GM10248 (cell line): Measurements from ENCODE around the gene CCDC88B.

Experiments used
- CTCF ChIA-PET: fragments of 300-600 bp; sonication (Branson Sonifier 250); formaldehyde crosslinking; extraction: SDS; loops from one replicate; lab custom pipeline; 2021; ENCODE audit warnings: antibody characterized with exemption; lab: Yijun Ruan, JAX
- POLR2A ChIA-PET: fragments of 350-650 bp; sonication (Branson Sonifier 250); formaldehyde crosslinking; extraction: SDS; loops from one replicate; lab custom pipeline; 2020; ENCODE audit warnings: antibody characterized with exemption; lab: Yijun Ruan, JAX
- DNase-seq: peaks from one replicate; pipeline ENCODE4 v3.0.0; 2012; ENCODE audit errors: extremely low spot score
- CTCF ChIP-seq: IDR thresholded peaks from 2 replicates; pipeline ENCODE4 v1.5.1; 2012; ENCODE audit warnings: mild to moderate bottlenecking, low read depth; ENCODE audit errors: extremely low read depth, missing control alignments, control extremely low read depth

The CCDC88B gene

DNA sequence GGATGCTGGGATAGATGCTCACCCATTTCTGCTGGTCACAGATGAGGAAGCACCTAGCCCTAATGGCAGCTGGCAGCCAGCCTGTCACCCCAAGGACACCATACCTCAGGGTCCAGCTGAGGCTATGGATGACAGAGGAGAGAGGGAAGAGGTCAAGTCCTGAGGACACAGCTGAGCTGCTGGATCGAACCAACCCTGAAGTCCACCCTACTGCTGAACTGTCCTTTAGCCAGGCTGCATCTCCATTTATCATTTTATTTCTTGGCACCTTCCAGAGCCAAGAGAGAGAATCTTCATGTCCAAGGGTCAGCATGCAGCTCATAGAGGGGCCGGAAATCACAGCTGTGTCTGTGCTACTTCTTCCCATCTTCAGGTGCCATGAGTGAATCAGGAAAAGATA is 49.8 kb downstream of the CCDC88B start:
- no peak for TF ChIP-seq CTCF
- no peak for DNase-seq
- ChIA-PET POLR2A (no interaction called here), CTCF (interaction anchor here (1.1 to 1.3 kb wide), 2 partner anchors 9 to 60 kb away, joined by 3 read pairs; no protein-coding TSS in a partner anchor)

GRCh38 chr11:64390558-64390957 is 50.6 kb downstream of the CCDC88B start:
- POLR2A ChIA-PET: no interaction called here
- CTCF ChIA-PET: interaction anchor here (1.5 kb wide), 1 partner anchor 58 kb away, joined by 3 read pairs; no protein-coding TSS in a partner anchor
- TF ChIP-seq CTCF: no peak
- no peak for DNase-seq

DNA sequence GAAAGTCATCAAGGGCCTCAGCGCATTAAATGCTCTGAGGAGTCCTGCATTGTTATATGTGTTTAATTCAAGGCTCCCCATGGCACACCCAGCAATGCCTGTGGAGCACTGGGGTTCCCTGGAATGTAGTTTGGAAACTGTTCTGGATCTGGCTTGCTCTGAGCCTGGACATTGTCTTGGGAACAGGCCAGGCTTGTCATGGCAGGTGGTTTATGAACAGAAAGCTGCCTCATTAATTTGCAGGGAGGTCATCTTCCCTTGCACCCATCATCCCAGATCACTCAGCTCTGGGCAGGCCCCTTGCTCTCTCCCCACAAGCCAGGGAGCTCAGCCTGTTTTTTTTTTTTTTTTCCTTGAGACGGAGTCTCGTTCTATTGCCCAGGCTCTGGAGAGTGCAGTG is 51.8 kb downstream of the CCDC88B start:
- no peak for DNase-seq
- CTCF ChIA-PET: no interaction called here
- TF ChIP-seq CTCF: no peak
- POLR2A ChIA-PET: no interaction called here

GRCh38 chr11:64395545-64396078 is 55.6 kb downstream of the CCDC88B start:
- no peak for DNase-seq
- TF ChIP-seq CTCF: no peak
- ChIA-PET CTCF (interaction anchor here (1.2 kb wide), 1 partner anchor 31 kb away, joined by 3 read pairs; no protein-coding TSS in a partner anchor), POLR2A (no interaction called here)

GRCh38 chr11:64396079-64396591 is 56.1 kb downstream of the CCDC88B start:
- POLR2A ChIA-PET: no interaction called here
- CTCF ChIA-PET: no interaction called here
- no peak for TF ChIP-seq CTCF
- no peak for DNase-seq

DNA sequence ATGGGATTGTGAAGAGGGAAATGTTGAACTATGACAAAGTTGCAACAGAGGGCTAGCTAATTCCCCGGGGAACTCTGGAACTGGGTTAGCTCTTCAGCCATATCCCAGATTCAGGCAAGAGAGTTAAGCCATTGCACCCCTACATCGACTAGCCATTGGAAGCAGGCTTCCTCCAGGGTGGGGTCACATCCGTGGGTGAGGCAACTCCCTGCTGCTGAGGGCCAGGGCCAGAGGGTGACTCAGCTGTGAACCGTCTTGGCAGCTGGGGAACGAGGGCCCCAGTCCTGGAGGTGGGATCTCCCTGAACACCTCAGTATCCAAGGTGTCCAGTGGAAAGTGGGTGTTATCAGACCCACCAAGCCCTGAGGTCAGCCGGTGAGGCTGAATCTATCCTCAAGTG is 60.1 kb downstream of the CCDC88B start:
- POLR2A ChIA-PET: no interaction called here
- no peak for DNase-seq

More for the DNA sequence above, 60.1 kb downstream of the CCDC88B start:
- CTCF ChIA-PET: no interaction called here
- TF ChIP-seq CTCF: no peak
